ENCODE data around the gene RASL10B. TPM values are rescaled to one million over a fixed set of nuclear protein-coding genes. Genes with fewer than 3 reads are reported as not detected.
A peak's percentile ranks its signal among the peaks of the same experiment; 100 is the strongest.

Gene RASL10B
- polyA plus RNA-seq, 1 donor from 2014 or later: not detected

- no peaks in the 10 kb centered on the region for H3K27me3 Mint-ChIP-seq
- H3K27ac Mint-ChIP-seq: no peak overlapping the region
- no peaks in the 10 kb centered on the region for H3K9me3 Mint-ChIP-seq
- H3K4me3 Mint-ChIP-seq: no peak overlapping the region
- H3K4me1 Mint-ChIP-seq: peaks cover 22 to 29% (median 23%) of the 10 kb centered on the region in 3 donors
- H3K36me3 Mint-ChIP-seq: peaks cover 5% of the 10 kb centered on the region
Observed at GRCh38 chr17:35709874-35710273, 21.6 kb upstream of the RASL10B start.

GRCh38 chr17:35710950-35711349 is 20.5 kb upstream of the RASL10B start:
- Mint-ChIP-seq H3K27ac (no peak overlapping the region), H3K36me3 (peaks cover 5% of the 10 kb centered on the region), H3K9me3 (no peaks in the 10 kb centered on the region), H3K4me3 (no peak overlapping the region), H3K4me1 (peaks cover 17 to 23% (median 18%) of the 10 kb centered on the region in 3 donors), H3K27me3 (no peaks in the 10 kb centered on the region)

- Mint-ChIP-seq H3K36me3 (peaks cover 5% of the 10 kb centered on the region), H3K4me3 (no peak overlapping the region), H3K27me3 (no peaks in the 10 kb centered on the region), H3K27ac (no peak overlapping the region), H3K9me3 (no peaks in the 10 kb centered on the region), H3K4me1 (peaks cover 10 to 13% (median 10%) of the 10 kb centered on the region in 3 donors)
Observed at GRCh38 chr17:35713069-35713728, 18.2 kb upstream of the RASL10B start.

GRCh38 chr17:35714988-35715387 is 16.5 kb upstream of the RASL10B start:
- Mint-ChIP-seq H3K9me3 (no peaks in the 10 kb centered on the region), H3K4me1 (peaks cover 0 to 2% (median 0%) of the 10 kb centered on the region in 3 donors), H3K4me3 (no peak overlapping the region), H3K27me3 (no peaks in the 10 kb centered on the region), H3K36me3 (peaks cover 5% of the 10 kb centered on the region), H3K27ac (no peak overlapping the region)

GRCh38 chr17:35715416-35715815 is 16.0 kb upstream of the RASL10B start:
- no peaks in the 10 kb centered on the region for H3K9me3 Mint-ChIP-seq
- no peak overlapping the region for H3K27ac Mint-ChIP-seq
- peaks cover 0 to 2% (median 0%) of the 10 kb centered on the region in 3 donors for H3K4me1 Mint-ChIP-seq
- H3K27me3 Mint-ChIP-seq: no peaks in the 10 kb centered on the region
- H3K4me3 Mint-ChIP-seq: no peak overlapping the region
- peaks cover 3% of the 10 kb centered on the region for H3K36me3 Mint-ChIP-seq

- peaks cover 2% of the 10 kb centered on the region for H3K36me3 Mint-ChIP-seq
- no peak overlapping the region for H3K27ac Mint-ChIP-seq
- H3K4me3 Mint-ChIP-seq: no peak overlapping the region
- H3K4me1 Mint-ChIP-seq: peaks cover 0 to 2% (median 0%) of the 10 kb centered on the region in 3 donors
- H3K27me3 Mint-ChIP-seq: no peaks in the 10 kb centered on the region
- H3K9me3 Mint-ChIP-seq: no peaks in the 10 kb centered on the region
Observed at GRCh38 chr17:35716173-35716572, 15.3 kb upstream of the RASL10B start.

GRCh38 chr17:35716897-35717465 is 14.5 kb upstream of the RASL10B start:
- peaks cover 5% of the 10 kb centered on the region for H3K36me3 Mint-ChIP-seq
- no peak overlapping the region for H3K4me3 Mint-ChIP-seq
- peaks cover 0 to 2% (median 0%) of the 10 kb centered on the region in 3 donors for H3K4me1 Mint-ChIP-seq
- H3K9me3 Mint-ChIP-seq: no peaks in the 10 kb centered on the region
- H3K27me3 Mint-ChIP-seq: no peaks in the 10 kb centered on the region
- H3K27ac Mint-ChIP-seq: no peak overlapping the region

GRCh38 chr17:35717475-35717874 is 14.0 kb upstream of the RASL10B start:
- Mint-ChIP-seq H3K36me3 (peaks cover 5% of the 10 kb centered on the region), H3K4me3 (no peak overlapping the region), H3K4me1 (peaks cover 0 to 2% (median 0%) of the 10 kb centered on the region in 3 donors), H3K27me3 (no peaks in the 10 kb centered on the region), H3K27ac (no peak overlapping the region), H3K9me3 (no peaks in the 10 kb centered on the region)

GRCh38 chr17:35723735-35724134 is 7.7 kb upstream of the RASL10B start:
- Mint-ChIP-seq H3K27ac (no peak overlapping the region), H3K9me3 (no peaks in the 10 kb centered on the region), H3K4me3 (no peak overlapping the region), H3K4me1 (no peaks in the 10 kb centered on the region), H3K27me3 (no peaks in the 10 kb centered on the region), H3K36me3 (peaks cover 12% of the 10 kb centered on the region)

GRCh38 chr17:35725058-35725457 is 6.4 kb upstream of the RASL10B start:
- peaks cover 16% of the 10 kb centered on the region for H3K36me3 Mint-ChIP-seq
- H3K4me3 Mint-ChIP-seq: no peak overlapping the region
- H3K27me3 Mint-ChIP-seq: no peaks in the 10 kb centered on the region
- H3K9me3 Mint-ChIP-seq: no peaks in the 10 kb centered on the region
- peaks cover 0 to 2% (median 0%) of the 10 kb centered on the region in 3 donors for H3K4me1 Mint-ChIP-seq
- no peak overlapping the region for H3K27ac Mint-ChIP-seq

GRCh38 chr17:35725802-35726126 is 5.7 kb upstream of the RASL10B start:
- Mint-ChIP-seq H3K36me3 (peaks cover 21% of the 10 kb centered on the region), H3K27ac (no peak overlapping the region), H3K4me3 (no peak overlapping the region), H3K9me3 (no peaks in the 10 kb centered on the region), H3K4me1 (peaks cover 0 to 7% (median 5%) of the 10 kb centered on the region in 3 donors), H3K27me3 (peaks cover 4% of the 10 kb centered on the region)

GRCh38 chr17:35726127-35726952 is 5.1 kb upstream of the RASL10B start:
- peaks cover 9% of the 10 kb centered on the region for H3K27me3 Mint-ChIP-seq
- no peak overlapping the region for H3K4me3 Mint-ChIP-seq
- H3K27ac Mint-ChIP-seq: no peak overlapping the region
- no peaks in the 10 kb centered on the region for H3K9me3 Mint-ChIP-seq
- H3K36me3 Mint-ChIP-seq: peaks cover 22% of the 10 kb centered on the region
- peaks cover 0 to 11% (median 10%) of the 10 kb centered on the region in 3 donors for H3K4me1 Mint-ChIP-seq

- Mint-ChIP-seq H3K27ac (no peak overlapping the region), H3K9me3 (no peaks in the 10 kb centered on the region), H3K36me3 (peaks cover 21% of the 10 kb centered on the region), H3K4me1 (peaks cover 0 to 11% (median 10%) of the 10 kb centered on the region in 3 donors), H3K4me3 (no peak overlapping the region), H3K27me3 (peaks cover 10% of the 10 kb centered on the region)
Observed at GRCh38 chr17:35726953-35727460, 4.4 kb upstream of the RASL10B start.

GRCh38 chr17:35727635-35728034 is 3.8 kb upstream of the RASL10B start:
- H3K27me3 Mint-ChIP-seq: peaks cover 13% of the 10 kb centered on the region
- no peak overlapping the region for H3K4me3 Mint-ChIP-seq
- no peak overlapping the region for H3K27ac Mint-ChIP-seq
- H3K9me3 Mint-ChIP-seq: no peaks in the 10 kb centered on the region
- peaks cover 21% of the 10 kb centered on the region for H3K36me3 Mint-ChIP-seq
- peaks cover 0 to 11% (median 10%) of the 10 kb centered on the region in 3 donors for H3K4me1 Mint-ChIP-seq

GRCh38 chr17:35728551-35728950 is 2.9 kb upstream of the RASL10B start:
- Mint-ChIP-seq H3K4me1 (peaks cover 0 to 11% (median 10%) of the 10 kb centered on the region in 3 donors), H3K27ac (peak overlapping the region in 1 of 3 donors; percentile 67), H3K36me3 (peaks cover 21% of the 10 kb centered on the region), H3K4me3 (peak overlapping the region in 1 of 4 donors; percentile 12), H3K27me3 (peaks cover 16% of the 10 kb centered on the region), H3K9me3 (no peaks in the 10 kb centered on the region)
